Body of pancreas (tissue), 4 donors: ENCODE data around the gene PPRC1. TPM values are rescaled to one million over a fixed set of nuclear protein-coding genes. Genes with fewer than 3 reads are reported as not detected.
"Not testable (repeated sequence)": the region's sequence is repeated elsewhere in the genome, so short reads cannot be mapped to it uniquely, and the experiment has no call there.

Source experiments
- ATAC-seq: fragments of 150-250 bp; one replicate; pipeline ENCODE4 v1.9.1; 2016
- DNase-seq, 4 donors: peaks; one replicate each; pipeline ENCODE4 v3.0.0-alpha.2; 2019
- H3K27ac ChIP-seq, 4 donors: fragments of 200-600 bp; sonication (generic); 1 replicate in 3 of 4; 2 replicates in 1 of 4; pipeline versions ENCODE4 v1.5.1 to v1.6.1; 2016 to 2019; ENCODE audit warnings: mild to moderate bottlenecking in 1 of 4, mixed read lengths in 1 of 4, moderate library complexity in 1 of 4
- H3K27me3 ChIP-seq, 2 donors: fragments of 200-600 bp; sonication (generic); one replicate each; pipeline ENCODE4 v1.6.0; 2016; ENCODE audit warnings: mild to moderate bottlenecking in 1 of 2
- H3K36me3 ChIP-seq, 2 donors: fragments of 200-600 bp; sonication (generic); replicated peaks in 1 of 2; 2 replicates each; pipeline ENCODE4 v1.5.1; 2016; ENCODE audit warnings: low read depth in 2 of 2; ENCODE audit not compliant: insufficient read depth in 1 of 2
- H3K4me1 ChIP-seq: fragments of 200-600 bp; sonication (generic); one replicate; pipeline ENCODE4 v1.6.0; 2016
- H3K4me3 ChIP-seq, 2 donors: fragments of 200-600 bp; sonication (generic); 1 replicate in 1 of 2; 2 replicates in 1 of 2; pipeline ENCODE4 v1.5.1; 2016 to 2019
- H3K9me3 ChIP-seq, 3 donors: fragments of 200-600 bp; sonication (generic); 1 replicate in 2 of 3; 2 replicates in 1 of 3; pipeline ENCODE4 v1.5.1; 2016
- CTCF ChIP-seq, 7 experiments: fragments of 450-650 bp in 4 of 7; fragments of 200-600 bp in 3 of 7; sonication (generic) in 3 of 7; IDR thresholded peaks; one replicate each; pipeline ENCODE4 v1.5.1; 2016 to 2019; ENCODE audit warnings: antibody characterized with exemption in 7 of 7
- POLR2A ChIP-seq, 3 donors: fragments of 450-650 bp; IDR thresholded peaks; one replicate each; pipeline ENCODE4 v1.6.1; 2016; ENCODE audit warnings: antibody characterized with exemption in 3 of 3, mild to moderate bottlenecking in 2 of 3
- WGBS, 2 donors: methylation state at CpG; one replicate each; pipeline ENCODE4 v1.1.5; 2017; 5-methylcytosine and 5-hydroxymethylcytosine counted together
- intact Hi-C: fragments of 100-400 bp; cut with DNase I; formaldehyde crosslinking; loops from one replicate; pipeline ENCODE4 v1.15.1; 2023
- total RNA-seq, 2 donors: library from RNA; depleted of rRNA; stranded (reverse); fragments of >200 nt; gene quantifications; one replicate each; pipeline ENCODE4 v1.1.0, GENCODE V29; 2016

The PPRC1 gene
- total RNA-seq, 2 donors from 2014 or later: 17.9 to 37.6 TPM

DNA sequence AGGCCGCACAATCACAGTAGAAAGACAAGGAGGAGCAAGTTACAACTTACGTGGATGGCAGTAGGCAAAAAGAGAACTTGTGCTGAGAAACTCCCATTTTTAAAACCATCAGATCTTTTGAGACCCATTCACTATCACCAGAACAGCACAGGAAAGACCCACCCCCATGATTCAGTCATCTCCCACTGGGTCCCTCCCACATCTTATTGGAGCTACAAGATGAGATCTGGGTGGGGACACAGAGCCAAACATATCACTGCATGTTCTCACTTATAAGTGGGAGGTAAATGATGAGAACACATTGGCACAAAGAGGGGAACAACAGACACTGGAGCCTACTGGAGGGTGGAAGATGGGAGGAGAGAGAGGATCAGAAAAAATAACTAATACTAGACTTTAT lies 51.8 kb downstream of the PPRC1 start:
- Histone ChIP-seq H3K27ac (no peak overlapping the region), H3K4me1 (no peaks in the 10 kb centered on the region), H3K36me3 (no peaks in the 10 kb centered on the region), H3K27me3 (no peaks in the 10 kb centered on the region), H3K4me3 (no peak overlapping the region), H3K9me3 (no peaks in the 10 kb centered on the region)
- 79 to 80% methylated on average over 2 of the region's 2 CpGs for WGBS, 2 donors
- ATAC-seq: no peak
- TF ChIP-seq POLR2A (IDR thresholded peaks at IDR 0.05) (no peak), CTCF (IDR thresholded peaks at IDR 0.05) (no peak)
- intact Hi-C loops: no loop called here
- no peak for DNase-seq

DNA sequence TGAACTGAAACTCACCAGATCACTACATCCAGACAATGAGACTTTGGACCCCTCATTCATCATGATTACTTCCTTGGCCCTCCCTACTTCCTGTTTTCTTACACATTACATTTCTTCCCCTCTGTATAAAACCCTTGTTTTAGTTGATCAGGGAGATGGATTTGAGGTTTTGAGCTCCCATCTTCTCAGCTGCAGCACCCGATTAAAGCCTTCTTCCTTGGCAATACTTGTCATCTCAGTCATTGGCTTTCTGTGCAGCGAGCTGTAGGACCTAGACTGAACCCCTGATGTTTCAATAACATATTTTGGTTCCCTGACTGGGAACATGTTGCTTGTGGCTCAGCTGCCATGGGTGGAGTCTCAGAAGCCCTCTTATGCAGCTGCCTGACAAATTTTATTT lies 52.4 kb downstream of the PPRC1 start:
- DNase-seq (no peak), ATAC-seq (no peak)
- TF ChIP-seq CTCF (IDR thresholded peaks at IDR 0.05) (no peak), POLR2A (IDR thresholded peaks at IDR 0.05) (no peak)
- no peaks in the 10 kb centered on the region for H3K36me3 ChIP-seq
- no peaks in the 10 kb centered on the region for H3K27me3 ChIP-seq
- no peak overlapping the region for H3K27ac ChIP-seq
- H3K4me3 ChIP-seq: no peak overlapping the region
- intact Hi-C loops: no loop called here
- WGBS, 2 donors: 55 to 66% methylated on average over 2 of the region's 2 CpGs
- no peaks in the 10 kb centered on the region for H3K4me1 ChIP-seq
- H3K9me3 ChIP-seq: no peaks in the 10 kb centered on the region

GRCh38 chr10:102185811-102186527 lies 53.1 kb downstream of the PPRC1 start:
- H3K36me3 ChIP-seq: no peaks in the 10 kb centered on the region
- no peaks in the 10 kb centered on the region for H3K9me3 ChIP-seq
- no peaks in the 10 kb centered on the region for H3K27me3 ChIP-seq
- no peak overlapping the region for H3K4me3 ChIP-seq
- 78 to 81% methylated on average over 12 to 14 of the region's 15 CpGs for WGBS, 2 donors
- H3K4me1 ChIP-seq: no peaks in the 10 kb centered on the region
- ATAC-seq: no peak
- intact Hi-C loops: no loop called here
- no peak for TF ChIP-seq POLR2A (IDR thresholded peaks at IDR 0.05)
- TF ChIP-seq CTCF (IDR thresholded peaks at IDR 0.05): no peak
- no peak overlapping the region for H3K27ac ChIP-seq
- DNase-seq: no peak

GRCh38 chr10:102188298-102188940 lies 55.6 kb downstream of the PPRC1 start:
- Histone ChIP-seq H3K4me3 (no peak overlapping the region), H3K27ac (no peak overlapping the region), H3K36me3 (no peaks in the 10 kb centered on the region), H3K27me3 (no peaks in the 10 kb centered on the region), H3K4me1 (no peaks in the 10 kb centered on the region), H3K9me3 (no peaks in the 10 kb centered on the region)
- DNase-seq: no peak
- intact Hi-C loops: no loop called here
- TF ChIP-seq CTCF (IDR thresholded peaks at IDR 0.05) (no peak), POLR2A (IDR thresholded peaks at IDR 0.05) (no peak)
- WGBS, 2 donors: 45 to 49% methylated on average over 2 to 3 of the region's 3 CpGs
- ATAC-seq: no peak

DNA sequence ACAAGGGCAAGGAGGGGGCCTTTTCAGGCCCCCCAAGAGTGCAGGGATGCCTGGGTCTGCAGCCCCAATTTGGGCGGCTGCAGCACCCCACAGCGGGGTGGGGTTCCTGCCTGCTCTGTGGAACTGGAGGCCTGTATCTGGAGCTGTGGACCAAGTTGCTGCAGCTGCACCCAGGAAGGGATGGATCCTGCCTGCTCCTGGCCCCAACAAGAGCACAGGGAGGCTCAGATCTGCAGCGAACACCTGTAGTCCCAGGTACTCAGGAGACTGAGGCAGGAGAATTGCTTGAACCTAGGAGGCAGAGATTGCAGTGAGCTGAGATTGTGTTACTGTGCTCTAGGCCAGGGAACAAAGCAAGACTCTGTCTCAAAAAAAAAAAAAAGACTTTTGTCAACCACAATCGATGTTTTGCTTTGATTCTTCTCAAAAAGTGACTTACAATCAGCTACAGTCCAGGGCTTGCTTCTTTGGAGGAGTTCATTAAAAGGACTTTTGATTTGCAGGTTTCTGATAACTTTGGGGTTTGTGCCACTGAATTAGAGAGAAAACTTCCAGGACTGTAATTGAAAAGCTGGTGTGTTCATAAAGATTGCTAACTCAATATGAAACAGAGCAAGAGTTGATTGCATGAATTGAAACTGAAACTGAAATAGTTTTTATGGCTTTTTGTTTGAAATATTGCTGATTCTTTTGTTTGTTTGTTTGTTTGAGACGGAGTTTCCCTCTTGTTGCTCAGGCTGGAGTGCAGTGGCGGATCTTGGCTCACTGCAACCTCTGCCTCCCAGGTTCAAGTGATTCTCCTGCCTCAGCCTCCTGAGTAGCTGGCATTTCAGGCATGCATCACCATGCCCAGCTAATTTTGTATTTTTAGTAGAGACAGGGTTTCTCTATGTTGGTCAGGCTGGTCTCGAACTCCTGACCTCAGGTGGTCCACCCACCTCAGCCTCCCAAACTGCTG lies 56.4 kb downstream of the PPRC1 start:
- not testable (repeated sequence) for ATAC-seq, H3K4me3 ChIP-seq

More for the DNA sequence above, 56.4 kb downstream of the PPRC1 start:
- DNase-seq, H3K27me3 ChIP-seq, H3K4me1 ChIP-seq, H3K36me3 ChIP-seq, H3K9me3 ChIP-seq, H3K27ac ChIP-seq, intact Hi-C loops: not testable (repeated sequence)
- WGBS, 2 donors: 75% methylated on average over 6 to 7 of the region's 7 CpGs
